ENCODE measurements around the gene PRXL2C. TPM values are rescaled to one million over a fixed set of nuclear protein-coding genes. Genes with fewer than 3 reads are reported as not detected.
"Not testable (repeated sequence)": the region's sequence is repeated elsewhere in the genome, so short reads cannot be mapped to it uniquely, and the experiment has no call there.

The PRXL2C gene
- total RNA-seq, 3 donors from 2014 or later (not counting 1 experiment from before 2014, with no cell fraction given), result 20.8 to 27.0 (median 22.1) TPM

GRCh38 chr9:96680812-96681499, 25.8 kb upstream of the PRXL2C start:
- no peak for DNase-seq
- Mint-ChIP-seq H3K4me3 (no peak overlapping the region), H3K9me3 (no peaks in the 10 kb centered on the region), H3K27ac (no peak overlapping the region), H3K36me3 (no peaks in the 10 kb centered on the region), H3K4me1 (no peaks in the 10 kb centered on the region), H3K27me3 (ENCODE audit: low read depth in 2 of 2) (peaks cover 5 to 12% of the 10 kb centered on the region in 2 donors)
- TF ChIP-seq CTCF (IDR thresholded peaks at IDR 0.05), result no peak
- no peak overlapping the region for H3K27ac ChIP-seq (ENCODE audit: low read length)
- no peak overlapping the region for H3K4me3 ChIP-seq (ENCODE audit: low read length)
- intact Hi-C loops (cut with micrococcal nuclease), result no loop called here
- no peaks in the 10 kb centered on the region for H3K4me1 ChIP-seq (ENCODE audit: control insufficient read depth, insufficient read depth, low read length)
- no peaks in the 10 kb centered on the region for H3K9me3 ChIP-seq (ENCODE audit: control insufficient read depth, insufficient read depth, low read length)
- no peak for ATAC-seq
- H3K36me3 ChIP-seq (ENCODE audit: control insufficient read depth, insufficient read depth, low read length), result no peaks in the 10 kb centered on the region
- WGBS (ENCODE audit: insufficient coverage), result 50% methylated on average over 2 of the region's 4 CpGs
- peaks cover under 1% of the 10 kb centered on the region for H3K27me3 ChIP-seq (ENCODE audit: control insufficient read depth, insufficient read depth, low read length)

GRCh38 chr9:96674906-96675538, 19.9 kb upstream of the PRXL2C start:
- Histone ChIP-seq H3K4me1 (ENCODE audit: control insufficient read depth, insufficient read depth, low read length) (no peaks in the 10 kb centered on the region), H3K27me3 (ENCODE audit: control insufficient read depth, insufficient read depth, low read length) (peaks cover 5% of the 10 kb centered on the region), H3K4me3 (ENCODE audit: low read length) (no peak overlapping the region), H3K36me3 (ENCODE audit: control insufficient read depth, insufficient read depth, low read length) (no peaks in the 10 kb centered on the region), H3K27ac (ENCODE audit: low read length) (no peak overlapping the region), H3K9me3 (ENCODE audit: control insufficient read depth, insufficient read depth, low read length) (no peaks in the 10 kb centered on the region)
- H3K9me3 Mint-ChIP-seq, result no peaks in the 10 kb centered on the region
- no peaks in the 10 kb centered on the region for H3K4me1 Mint-ChIP-seq
- DNase-seq, result no peak
- ATAC-seq, result no peak
- H3K27ac Mint-ChIP-seq, result no peak overlapping the region
- no peak overlapping the region for H3K4me3 Mint-ChIP-seq
- TF ChIP-seq CTCF (IDR thresholded peaks at IDR 0.05), result no peak
- H3K27me3 Mint-ChIP-seq (ENCODE audit: low read depth in 2 of 2), result peaks cover 7 to 26% of the 10 kb centered on the region in 2 donors
- intact Hi-C loops (cut with micrococcal nuclease), result no loop called here
- no peaks in the 10 kb centered on the region for H3K36me3 Mint-ChIP-seq

GRCh38 chr9:96673786-96674185, 18.7 kb upstream of the PRXL2C start:
- H3K9me3 Mint-ChIP-seq; intact Hi-C loops (cut with micrococcal nuclease); H3K27ac Mint-ChIP-seq; H3K4me3 ChIP-seq (ENCODE audit: low read length); H3K27ac ChIP-seq (ENCODE audit: low read length); H3K36me3 Mint-ChIP-seq; H3K4me1 ChIP-seq (ENCODE audit: control insufficient read depth, insufficient read depth, low read length); H3K27me3 ChIP-seq (ENCODE audit: control insufficient read depth, insufficient read depth, low read length); H3K4me3 Mint-ChIP-seq; ATAC-seq; H3K4me1 Mint-ChIP-seq; DNase-seq; H3K36me3 ChIP-seq (ENCODE audit: control insufficient read depth, insufficient read depth, low read length); H3K9me3 ChIP-seq (ENCODE audit: control insufficient read depth, insufficient read depth, low read length): not testable (repeated sequence)
- 81% methylated on average over 4 of the region's 4 CpGs for WGBS (ENCODE audit: insufficient coverage)
- peaks cover 3 to 19% of the 10 kb centered on the region in 2 donors for H3K27me3 Mint-ChIP-seq (ENCODE audit: low read depth in 2 of 2)

- H3K27ac Mint-ChIP-seq, result no peak overlapping the region
Measured at GRCh38 chr9:96668868-96669534, 13.9 kb upstream of the PRXL2C start.

More at GRCh38 chr9:96668868-96669534, 13.9 kb upstream of the PRXL2C start:
- Mint-ChIP-seq H3K4me3 (no peak overlapping the region), H3K36me3 (no peaks in the 10 kb centered on the region), H3K4me1 (no peaks in the 10 kb centered on the region), H3K27me3 (ENCODE audit: low read depth in 2 of 2) (no peaks in the 10 kb centered on the region), H3K9me3 (no peaks in the 10 kb centered on the region)
- DNase-seq (no peak), ATAC-seq (no peak)
- Histone ChIP-seq H3K4me3 (ENCODE audit: low read length) (no peak overlapping the region), H3K36me3 (ENCODE audit: control insufficient read depth, insufficient read depth, low read length) (no peaks in the 10 kb centered on the region), H3K27ac (ENCODE audit: low read length) (no peak overlapping the region), H3K4me1 (ENCODE audit: control insufficient read depth, insufficient read depth, low read length) (no peaks in the 10 kb centered on the region), H3K27me3 (ENCODE audit: control insufficient read depth, insufficient read depth, low read length) (no peaks in the 10 kb centered on the region), H3K9me3 (ENCODE audit: control insufficient read depth, insufficient read depth, low read length) (no peaks in the 10 kb centered on the region)
- 94% methylated on average over 19 of the region's 20 CpGs for WGBS (ENCODE audit: insufficient coverage)
- TF ChIP-seq CTCF (IDR thresholded peaks at IDR 0.05), result no peak
- intact Hi-C loops (cut with micrococcal nuclease), result no loop called here

All from natural killer cell (primary cell).